Measurements from ENCODE around the gene RNASE13.

RNASE13 gene

DNA sequence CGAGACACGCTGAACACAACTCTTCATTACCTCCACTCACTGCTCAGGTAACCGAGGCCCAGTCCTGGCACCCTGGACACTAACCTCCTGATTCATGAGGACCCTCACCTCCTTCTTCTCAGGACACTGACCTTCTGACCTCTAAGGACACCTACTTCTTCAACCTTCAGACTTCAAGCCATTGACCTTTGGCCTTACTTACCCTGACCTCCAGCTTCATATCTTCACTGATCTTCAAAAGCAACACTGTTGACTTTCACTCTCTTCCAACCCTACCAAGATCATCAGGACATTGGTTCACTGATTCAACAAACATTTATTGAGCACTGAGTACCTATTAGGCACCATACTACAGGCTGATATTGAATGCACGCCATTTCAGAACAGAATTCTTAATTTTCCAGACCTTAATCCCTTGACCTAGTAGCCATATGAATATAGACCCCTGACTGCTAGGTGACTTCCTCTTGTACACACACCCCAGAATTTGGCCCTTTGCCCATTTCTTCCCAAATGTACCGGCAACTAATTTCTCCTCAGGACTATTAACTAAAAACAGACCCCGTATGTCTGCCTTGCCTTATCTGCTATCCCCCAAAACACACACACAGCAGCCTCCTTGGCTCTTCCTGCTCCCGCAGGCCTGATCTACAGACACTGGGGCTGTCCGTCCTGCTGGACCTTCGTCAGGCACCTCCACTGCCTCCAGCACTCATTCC lies 41.3 kb upstream of the RNASE13 start:
- no peak for TF ChIP-seq CTCF (IDR thresholded peaks at IDR 0.05; ENCODE audit: extremely low read depth, missing control alignments)
- peak; percentile 9 for DNase-seq (ENCODE audit: low spot score)

GRCh38 chr14:21074398-21075272 lies 40.0 kb upstream of the RNASE13 start:
- peak; percentile 14 for DNase-seq (ENCODE audit: low spot score)
- TF ChIP-seq CTCF (IDR thresholded peaks at IDR 0.05; ENCODE audit: extremely low read depth, missing control alignments), result no peak

DNA sequence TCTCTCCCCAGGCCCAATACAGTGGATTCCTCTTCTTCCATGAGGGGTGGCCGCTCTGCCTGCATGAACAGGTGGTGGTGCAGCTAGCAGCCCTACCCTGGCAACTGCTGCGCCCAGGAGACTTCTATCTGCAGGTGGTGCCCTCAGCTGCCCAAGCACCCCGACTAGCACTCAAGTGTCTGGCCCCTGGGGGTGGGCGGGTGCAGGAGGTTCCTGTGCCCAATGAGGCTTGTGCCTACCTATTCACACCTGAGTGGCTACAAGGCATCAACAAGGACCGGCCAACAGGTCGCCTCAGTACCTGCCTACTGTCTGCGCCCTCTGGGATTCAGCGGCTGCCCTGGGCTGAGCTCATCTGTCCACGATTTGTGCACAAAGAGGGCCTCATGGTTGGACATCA lies 39.3 kb upstream of the RNASE13 start:
- TF ChIP-seq CTCF (IDR thresholded peaks at IDR 0.05; ENCODE audit: extremely low read depth, missing control alignments), result no peak
- DNase-seq (ENCODE audit: low spot score), result peak; percentile 21

DNA sequence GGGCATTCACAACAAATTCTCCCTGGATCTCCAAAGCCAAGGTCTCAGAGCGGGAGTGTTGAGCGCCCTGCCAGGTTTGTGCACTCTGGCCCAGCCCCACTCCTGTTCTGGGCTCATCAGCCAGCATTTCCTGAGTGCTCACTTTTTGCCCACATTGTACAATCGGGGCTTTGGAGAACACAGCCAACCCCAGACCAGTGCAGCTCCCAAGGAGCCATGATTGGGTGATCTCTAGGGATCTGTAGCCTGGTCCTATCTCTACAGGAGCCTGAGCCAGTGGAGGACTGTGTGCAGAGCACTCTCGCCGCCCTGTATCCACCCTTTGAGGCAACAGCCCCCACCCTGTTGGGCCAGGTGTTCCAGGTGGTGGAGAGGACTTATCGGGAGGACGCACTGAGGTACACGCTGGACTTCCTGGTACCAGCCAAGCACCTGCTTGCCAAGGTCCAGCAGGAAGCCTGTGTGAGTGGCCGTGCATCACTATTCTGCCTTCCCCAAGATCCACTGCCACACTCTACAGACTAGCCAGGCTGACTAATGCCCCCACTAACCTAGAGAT lies 38.3 kb upstream of the RNASE13 start:
- TF ChIP-seq CTCF (IDR thresholded peaks at IDR 0.05; ENCODE audit: extremely low read depth, missing control alignments), result no peak
- peak; percentile 34 for DNase-seq (ENCODE audit: low spot score)

GRCh38 chr14:21072031-21072473 lies 37.4 kb upstream of the RNASE13 start:
- DNase-seq (ENCODE audit: low spot score), result no peak
- no peak for TF ChIP-seq CTCF (IDR thresholded peaks at IDR 0.05; ENCODE audit: extremely low read depth, missing control alignments)

DNA sequence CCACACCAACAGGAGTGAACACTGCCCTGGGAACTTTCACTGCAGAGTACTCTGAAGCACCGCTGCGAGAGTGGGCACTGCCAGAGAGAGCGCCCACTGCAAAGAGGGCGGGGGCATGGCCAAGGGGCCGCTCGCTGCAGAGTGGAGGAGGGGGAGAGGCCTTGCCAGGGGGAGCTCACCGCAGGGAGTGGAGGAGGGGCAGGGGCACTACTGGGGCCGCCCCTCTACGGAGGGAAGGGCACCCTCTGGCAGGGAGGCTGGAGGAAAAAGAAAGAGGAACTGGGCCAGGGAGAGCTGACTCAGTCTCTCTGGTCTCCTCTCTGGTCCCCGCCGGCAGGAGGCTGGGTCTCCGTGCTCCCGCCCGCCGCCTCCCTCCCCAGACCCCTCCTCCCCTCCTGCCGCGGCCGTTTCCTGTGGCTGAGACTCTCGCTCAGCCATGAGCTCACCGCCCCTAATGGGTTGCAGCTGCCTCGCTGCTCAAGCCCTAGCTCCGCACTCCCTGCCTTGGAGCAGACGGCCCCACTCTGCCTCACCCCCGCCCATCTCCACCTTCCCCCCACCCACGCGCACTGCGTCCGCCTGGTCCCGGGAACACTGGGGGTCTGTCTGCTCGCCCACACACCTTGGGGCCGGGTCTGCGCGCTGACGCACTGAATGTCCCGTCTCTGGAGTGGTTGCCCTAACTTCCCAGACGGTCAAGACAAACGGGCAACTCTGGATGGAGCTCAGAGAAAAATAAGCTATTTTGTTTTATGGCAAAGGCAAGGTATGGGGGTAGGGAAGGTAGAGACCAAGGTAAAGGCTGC lies 36.8 kb upstream of the RNASE13 start:
- peak; percentile 93 for DNase-seq (ENCODE audit: low spot score)
- no peak for TF ChIP-seq CTCF (IDR thresholded peaks at IDR 0.05; ENCODE audit: extremely low read depth, missing control alignments)

Data from GM20000 (cell line).